ENCODE data around the gene ITIH3.
A peak's percentile ranks its signal among the peaks of the same experiment; 100 is the strongest.
"Not testable (repeated sequence)": the region's sequence is repeated elsewhere in the genome, so short reads cannot be mapped to it uniquely, and the experiment has no call there.

Gene ITIH3, protein sequence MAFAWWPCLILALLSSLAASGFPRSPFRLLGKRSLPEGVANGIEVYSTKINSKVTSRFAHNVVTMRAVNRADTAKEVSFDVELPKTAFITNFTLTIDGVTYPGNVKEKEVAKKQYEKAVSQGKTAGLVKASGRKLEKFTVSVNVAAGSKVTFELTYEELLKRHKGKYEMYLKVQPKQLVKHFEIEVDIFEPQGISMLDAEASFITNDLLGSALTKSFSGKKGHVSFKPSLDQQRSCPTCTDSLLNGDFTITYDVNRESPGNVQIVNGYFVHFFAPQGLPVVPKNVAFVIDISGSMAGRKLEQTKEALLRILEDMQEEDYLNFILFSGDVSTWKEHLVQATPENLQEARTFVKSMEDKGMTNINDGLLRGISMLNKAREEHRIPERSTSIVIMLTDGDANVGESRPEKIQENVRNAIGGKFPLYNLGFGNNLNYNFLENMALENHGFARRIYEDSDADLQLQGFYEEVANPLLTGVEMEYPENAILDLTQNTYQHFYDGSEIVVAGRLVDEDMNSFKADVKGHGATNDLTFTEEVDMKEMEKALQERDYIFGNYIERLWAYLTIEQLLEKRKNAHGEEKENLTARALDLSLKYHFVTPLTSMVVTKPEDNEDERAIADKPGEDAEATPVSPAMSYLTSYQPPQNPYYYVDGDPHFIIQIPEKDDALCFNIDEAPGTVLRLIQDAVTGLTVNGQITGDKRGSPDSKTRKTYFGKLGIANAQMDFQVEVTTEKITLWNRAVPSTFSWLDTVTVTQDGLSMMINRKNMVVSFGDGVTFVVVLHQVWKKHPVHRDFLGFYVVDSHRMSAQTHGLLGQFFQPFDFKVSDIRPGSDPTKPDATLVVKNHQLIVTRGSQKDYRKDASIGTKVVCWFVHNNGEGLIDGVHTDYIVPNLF

DNA sequence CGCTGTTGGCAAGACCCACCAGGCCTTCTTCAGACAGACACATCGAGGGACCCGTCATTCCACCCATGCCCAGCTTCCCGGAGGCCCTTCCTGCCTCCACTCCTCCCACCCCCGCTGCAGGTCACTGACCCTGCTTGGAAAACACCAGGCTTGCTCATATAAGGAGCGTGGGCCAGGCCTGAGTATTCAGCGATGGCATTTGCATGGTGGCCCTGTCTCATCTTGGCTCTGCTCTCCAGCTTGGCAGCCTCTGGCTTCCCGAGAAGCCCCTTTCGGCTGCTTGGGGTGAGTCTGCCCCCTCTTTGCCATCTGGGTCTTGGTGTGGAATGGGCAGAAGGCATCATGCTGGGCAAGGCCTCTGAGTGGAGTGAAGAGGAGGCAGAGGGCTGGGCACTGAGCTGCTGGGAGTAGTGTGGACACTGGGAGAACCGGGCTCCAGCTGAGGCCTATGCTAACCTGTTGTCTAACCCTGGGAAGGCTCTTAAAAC lies at the start of gene ITIH3:
Gene ITIH3 (plus strand): TSS at position 185 of the 488 bp plus-strand sequence. CDS start 8 bp downstream, at position 193.
- no peak for DNase-seq

DNA sequence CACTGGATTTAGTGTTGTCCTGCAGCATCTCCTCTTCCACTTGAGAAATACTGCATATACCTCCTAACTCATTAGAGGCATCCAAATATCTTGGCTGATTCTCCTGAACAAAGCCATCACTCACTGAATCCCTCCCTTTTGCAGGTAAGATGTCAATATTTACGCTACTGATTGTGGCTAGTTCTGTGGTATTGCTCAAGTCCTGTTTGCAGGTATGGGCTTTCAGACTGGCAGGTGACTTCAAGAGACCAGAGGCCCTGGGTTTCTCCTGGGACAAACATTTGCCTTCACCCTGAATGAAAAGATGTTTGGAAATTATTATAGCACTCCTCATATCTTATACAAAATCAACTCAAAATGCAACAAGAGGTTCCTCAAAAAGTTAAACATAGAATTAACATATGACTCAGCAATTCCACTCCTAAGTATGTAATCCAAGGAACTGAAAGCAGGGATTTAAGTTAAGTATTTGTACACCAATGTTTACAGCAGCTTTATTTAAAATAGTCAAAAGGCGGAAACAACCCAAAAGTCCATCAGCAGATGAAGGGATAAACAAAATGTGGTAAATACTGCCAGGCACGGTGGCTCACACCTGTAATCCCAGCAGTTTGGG lies 42.4 kb upstream of the ITIH3 start:
- DNase-seq: no peak

DNA sequence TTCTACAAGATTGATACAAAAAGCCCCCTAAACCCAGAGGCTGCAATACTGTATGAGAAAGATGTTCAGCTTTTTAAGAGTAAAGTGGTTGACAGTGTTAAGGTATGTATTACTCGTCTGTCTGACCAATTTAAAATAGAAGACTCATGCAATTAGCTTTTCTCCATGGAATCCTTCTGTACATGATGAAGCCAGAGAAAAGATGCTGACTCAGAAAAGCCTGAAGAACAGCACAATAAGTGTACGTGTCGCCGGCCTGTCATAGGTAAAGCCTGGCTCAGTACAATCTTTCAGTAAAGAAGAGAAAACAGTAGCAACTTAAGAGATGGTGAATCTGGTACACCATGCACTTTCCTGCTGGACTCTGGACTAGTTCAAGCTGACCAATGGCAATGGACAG lies 40.2 kb upstream of the ITIH3 start:
- DNase-seq: no peak

DNA sequence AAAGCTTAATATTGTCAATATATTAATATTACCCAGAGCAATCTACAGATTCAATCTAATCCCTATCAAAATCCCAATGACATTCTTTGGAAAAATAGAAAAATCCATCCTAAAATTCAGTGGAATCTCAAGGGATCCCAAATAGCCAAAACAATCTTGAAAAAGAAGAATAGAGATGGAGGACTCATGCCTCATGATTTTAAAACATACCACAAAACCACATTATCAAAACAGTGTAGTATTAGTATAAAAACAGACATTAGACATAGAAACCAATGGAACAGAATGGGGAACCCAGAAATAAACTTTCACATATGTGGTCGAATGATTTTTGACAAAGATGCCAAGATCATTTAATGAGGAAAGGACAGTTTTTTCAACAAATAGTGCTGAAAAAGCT lies 38.5 kb upstream of the ITIH3 start:
- DNase-seq: no peak

DNA sequence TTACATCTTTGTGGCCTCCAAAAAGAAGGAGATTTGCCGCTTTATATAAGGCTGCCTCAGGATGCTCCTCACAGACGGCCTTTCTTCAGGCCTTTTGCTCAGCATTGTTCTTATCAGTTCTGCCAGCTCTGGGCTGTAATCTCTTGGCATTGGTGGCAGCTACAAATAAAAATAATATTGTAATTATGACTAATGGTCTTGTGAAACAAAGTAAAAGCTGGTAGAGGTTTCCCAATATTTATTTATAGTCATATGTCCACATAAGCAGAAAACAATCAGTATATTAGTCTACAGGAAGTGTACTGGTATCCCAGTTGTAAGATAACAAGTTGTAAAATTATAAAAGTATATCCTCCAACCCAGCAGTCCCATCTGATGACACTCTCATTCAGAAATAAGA lies 31.1 kb upstream of the ITIH3 start:
- no peak for DNase-seq

DNA sequence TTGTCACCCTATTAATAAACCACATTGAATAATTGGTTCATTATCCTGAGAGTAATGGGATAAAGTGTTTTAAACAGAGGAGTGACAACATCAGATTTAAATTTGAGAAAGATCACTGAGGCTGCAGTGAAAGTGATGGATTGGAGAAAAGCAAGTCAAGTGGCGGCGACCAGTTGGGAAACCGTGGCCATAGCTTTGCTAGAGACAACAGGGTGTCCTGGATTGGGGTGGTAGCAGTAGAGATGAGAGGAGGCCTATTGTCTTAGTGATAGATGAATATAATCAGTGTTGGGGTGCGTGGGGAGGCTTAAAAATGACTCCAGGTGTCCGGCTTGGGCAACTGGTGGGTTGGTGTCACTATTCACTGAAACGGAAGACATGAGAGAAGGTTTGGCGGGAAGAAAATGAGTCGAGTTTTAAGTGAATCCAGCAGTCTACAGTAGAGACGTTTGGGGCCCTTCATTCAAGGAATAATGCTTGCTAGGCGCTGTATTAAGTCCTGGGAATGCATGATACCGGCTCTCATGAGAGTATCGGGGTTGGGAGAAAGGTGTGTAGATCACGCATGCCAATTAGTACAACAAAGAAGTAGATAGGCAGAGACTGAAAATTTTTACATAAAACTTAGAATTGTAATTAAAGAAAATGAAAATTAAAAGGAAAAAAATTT lies 24.7 kb upstream of the ITIH3 start:
- DNase-seq: no peak

DNA sequence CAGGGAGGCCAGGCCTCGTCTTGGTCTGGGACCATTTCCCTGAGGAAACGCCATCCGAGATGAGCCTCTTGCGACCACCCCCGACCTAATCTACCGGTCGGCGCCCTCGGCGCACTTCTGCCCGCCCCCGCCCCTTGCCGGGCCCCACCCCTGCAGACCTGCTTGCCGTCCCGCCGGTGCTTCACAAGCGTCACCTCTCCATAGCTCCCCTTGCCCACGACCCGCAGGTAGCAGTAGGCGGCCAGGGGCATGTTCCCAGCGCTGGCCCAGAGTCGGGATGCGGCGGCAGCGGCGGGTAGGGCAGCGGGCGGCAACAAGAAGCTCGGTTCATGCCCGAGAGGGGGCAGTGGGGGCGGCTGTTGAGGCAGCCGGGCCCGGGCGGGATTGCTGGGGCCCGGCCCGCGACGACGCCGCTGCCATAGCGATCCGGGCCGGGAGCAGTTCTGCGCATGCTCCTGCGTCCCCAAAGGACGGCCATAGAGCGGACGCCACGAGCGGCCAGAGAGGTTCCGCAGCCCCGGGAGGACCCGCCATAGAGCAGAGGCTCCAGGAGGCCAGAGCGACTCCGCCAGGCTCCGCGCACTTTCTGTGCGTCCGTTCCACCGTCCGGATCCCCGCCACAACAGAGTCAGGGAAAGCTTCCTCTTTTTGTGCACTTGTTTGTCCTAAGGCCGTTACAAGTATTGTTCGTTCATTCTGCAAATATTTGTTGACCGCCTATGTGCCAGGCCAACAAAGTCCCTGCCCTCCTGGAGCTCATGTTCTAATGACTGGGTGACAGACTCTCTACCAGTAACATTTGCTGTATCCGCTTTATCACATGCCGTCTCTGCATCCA lies 23.9 kb upstream of the ITIH3 start, which contains the start of gene NEK4:
Gene NEK4 (minus strand): TSS at position 445 of the 838 bp plus-strand sequence. CDS start 194 bp downstream, at position 251.
- DNase-seq: peak; percentile 64 to 90

DNA sequence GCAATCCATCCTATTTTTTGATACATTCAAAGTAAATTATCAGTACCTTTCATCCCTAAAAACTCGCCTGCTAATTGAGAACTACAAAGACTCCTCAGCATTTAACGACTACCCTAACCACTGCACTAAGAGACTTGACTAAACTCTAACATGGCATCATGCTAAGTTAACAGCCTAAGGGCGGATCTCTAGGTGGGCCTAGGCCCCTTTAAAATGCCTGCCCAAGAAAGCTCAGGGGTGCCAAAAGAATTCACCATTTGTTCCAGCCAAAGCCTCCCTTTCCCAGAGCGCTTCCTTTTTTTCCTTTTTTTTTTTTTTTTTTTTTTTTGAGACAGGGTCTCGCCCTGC lies 23.3 kb upstream of the ITIH3 start:
- DNase-seq: no peak

DNA sequence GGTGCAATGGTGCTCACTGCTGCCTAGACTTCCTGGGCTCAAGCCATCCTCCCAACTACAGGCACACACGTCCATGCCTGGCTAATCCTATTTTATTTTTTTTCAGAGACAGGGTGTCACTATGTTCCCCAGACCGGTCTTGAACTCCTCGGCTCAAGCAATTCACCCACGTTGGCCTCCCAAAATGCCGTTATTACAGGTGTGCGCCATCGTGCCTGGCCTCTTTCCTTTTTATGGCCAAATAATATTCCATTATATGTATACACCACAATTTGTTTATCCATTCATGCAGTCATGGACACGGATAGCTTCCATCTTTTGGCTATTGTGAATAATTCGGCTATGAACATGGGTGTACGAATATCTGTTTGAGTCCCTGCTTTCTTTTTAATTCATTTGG lies 22.9 kb upstream of the ITIH3 start:
- no peak for DNase-seq

DNA sequence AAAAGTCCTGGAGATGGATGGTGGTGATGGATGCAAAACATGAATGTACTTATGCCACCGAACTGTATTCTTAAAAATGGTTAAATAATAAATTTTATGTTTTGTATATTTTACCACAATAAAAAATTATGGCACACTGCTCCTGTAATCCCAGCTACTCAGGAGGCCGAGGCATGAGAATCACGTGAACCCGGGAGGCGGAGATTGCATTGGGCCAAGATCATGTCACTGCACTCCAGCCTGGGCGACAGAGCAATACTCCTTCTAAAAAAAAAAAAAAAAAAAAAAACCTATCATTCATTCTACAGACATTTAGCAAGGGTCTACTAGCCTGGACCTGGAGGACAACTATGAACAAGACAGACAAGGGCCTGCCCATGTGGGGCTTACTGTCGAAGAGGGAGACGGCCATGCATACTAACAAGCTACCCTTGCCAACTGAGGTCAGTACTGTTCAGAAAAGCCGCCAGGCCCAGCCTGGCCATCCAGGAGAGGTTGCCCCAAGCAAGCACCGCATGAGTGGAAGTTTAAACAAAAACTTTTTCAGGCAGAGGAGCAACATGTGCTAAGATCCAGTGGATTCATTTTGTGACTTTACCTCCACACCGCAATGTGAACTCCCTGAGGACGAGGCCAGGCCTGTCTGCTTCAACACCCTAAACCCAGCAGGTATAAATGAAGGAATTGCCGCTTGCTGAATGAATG lies 21.1 kb upstream of the ITIH3 start:
- DNase-seq: no peak

DNA sequence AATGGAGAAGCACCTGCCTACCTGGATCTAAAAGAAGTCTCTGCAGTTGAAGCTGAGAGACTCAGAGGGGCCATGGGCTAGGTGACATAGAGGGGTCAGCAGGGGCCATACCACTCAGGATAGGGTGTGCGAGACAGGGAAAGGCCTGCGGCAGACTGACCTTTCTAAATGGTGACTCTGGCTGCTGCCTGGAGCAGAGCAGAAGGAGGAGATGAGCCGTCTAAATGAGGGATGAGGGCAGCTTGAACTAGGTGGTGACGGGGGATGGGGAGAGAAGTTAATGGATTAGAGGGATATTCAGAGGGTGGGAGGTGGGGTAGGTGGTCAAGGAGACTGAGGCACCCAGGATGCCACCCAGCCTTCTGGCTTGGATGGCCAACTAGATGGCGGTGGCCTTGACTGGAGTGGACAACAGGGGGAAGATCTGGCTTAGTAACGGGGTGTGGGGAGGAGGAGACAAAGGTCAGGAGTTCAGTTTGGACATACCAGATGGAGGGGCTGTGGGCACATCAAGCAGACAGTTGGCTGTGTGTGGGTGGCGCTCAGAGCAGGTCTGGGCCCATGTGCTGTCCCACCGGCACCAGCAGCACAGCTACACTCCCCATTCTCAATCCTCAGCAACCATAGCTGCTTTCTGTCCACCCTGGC lies 20.4 kb upstream of the ITIH3 start:
- DNase-seq: no peak

DNA sequence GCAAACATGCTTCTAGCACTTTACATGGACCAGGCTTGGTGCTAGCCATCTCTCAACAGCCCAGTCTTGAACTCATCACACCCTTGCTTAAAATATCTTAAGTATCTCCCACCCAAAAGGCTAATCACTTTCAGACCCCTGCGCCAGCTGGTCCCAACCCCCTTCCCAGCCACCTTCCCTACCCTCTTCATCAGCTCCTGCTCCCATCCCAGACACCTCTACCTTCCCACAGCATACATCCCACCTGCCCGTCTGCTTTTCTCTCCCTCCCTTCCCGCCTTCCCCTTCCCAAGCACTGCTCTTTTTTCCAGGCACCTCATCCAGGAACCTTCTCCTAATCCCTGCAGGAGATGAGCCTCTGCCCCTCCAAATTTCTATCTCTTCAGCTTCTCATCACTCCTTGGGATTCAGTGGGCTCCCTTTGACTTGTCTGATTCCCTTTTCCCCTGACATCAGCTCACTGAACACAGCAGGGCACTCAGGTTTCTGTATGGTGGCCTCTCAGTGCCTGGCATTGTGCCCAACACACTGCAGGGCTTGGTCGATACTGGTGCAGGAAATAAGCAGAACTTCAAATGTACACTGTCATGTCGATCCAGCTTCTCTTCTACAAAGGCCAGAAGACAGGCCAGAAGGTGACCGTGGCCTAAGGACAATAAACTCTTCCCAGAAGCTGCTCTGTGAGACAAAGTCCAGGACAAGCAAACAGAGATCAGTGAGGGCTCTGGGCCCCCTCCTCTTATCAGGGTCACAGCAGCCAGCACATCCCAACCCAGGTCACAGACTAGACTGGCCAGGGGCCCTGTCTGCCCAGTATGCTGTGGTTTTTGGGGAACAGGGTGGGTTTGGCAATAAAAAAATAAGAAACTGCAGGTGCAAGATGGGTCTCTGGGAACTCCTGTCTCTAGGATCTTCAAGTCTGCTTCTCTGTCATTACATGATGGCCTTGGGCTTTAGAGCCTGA lies 19.4 kb upstream of the ITIH3 start:
- peak in 1 of 2 experiments; percentile 27 for DNase-seq

DNA sequence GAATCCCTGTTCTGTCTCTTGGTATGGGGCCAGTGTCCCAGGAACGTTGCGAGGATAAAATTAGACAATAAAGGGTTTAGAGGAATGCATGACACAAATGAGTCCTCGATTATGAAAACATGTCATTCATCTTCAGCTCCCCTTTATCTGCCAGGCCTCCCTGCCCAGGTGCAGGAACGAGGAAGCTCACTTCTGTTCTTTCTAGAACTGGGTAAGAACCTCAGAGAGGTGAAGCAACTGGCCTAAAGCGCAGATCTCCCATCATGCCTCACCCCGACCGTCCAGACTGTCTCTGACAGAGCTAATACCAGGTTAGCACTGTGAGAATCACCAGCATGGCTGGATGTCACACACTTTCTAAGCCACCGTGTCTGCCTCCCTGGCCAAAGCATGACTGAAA lies 18.7 kb upstream of the ITIH3 start:
- no peak for DNase-seq

DNA sequence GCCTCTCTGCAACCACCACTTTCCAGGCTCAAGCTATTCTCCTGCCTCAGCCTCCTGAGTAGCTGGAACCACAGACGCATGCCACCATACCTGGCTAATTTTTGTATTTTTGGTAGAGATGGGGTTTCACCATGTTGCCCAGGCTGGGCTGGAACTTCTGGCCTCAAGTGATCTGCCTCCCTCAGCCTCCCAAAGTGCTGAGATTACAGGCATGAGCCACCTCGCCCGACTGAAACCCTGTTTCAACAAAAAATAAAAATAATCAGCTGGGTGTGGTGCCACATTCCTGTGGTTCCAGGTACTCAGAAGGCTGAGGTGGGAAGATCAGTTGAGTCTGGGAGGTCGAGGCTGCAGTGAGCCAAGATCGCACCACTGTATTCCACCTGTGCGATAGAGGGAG lies 18.1 kb upstream of the ITIH3 start:
- DNase-seq: not testable (repeated sequence)

DNA sequence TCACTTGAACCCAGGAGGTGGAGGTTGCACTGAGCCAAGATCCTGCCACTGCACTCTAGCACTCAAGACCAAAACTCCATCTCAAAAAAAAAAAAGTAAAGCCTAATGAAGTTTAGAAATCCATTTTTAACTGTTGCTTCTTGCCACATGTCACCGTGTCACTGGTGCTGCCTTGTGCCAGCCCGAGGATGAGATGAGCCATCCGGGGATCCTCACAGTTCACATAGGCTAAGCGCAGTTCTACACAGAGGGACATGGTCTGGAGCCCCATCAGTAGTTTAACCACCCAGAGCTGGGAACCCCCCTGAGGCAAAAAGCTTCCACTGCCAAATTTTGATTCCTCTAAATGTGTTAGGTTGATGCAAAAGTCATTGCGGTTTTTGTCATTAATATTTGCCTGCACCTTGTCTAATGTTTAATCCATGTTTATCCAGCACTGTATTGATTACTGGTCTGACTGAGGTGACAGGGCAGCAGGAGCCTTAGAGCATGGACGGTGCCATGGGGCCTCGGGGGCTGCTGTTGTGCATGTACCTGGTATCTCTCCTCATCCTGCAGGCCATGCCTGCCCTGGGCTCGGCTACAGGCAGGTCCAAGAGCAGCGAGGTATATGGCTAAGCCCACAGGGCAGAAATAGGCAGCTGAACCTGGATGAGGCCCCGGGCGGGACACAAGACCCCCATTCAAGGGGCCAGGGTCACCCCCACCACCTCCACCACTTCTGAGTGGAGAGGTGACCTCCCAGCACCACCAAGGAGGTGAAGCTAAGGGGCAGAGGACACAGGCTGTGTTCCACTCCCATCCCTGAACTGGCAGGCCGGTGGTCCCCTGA lies 17.3 kb upstream of the ITIH3 start, which contains the start of gene ITIH1:
Gene ITIH1 (plus strand): TSS at position 473 of the 832 bp plus-strand sequence. CDS start 17 bp downstream, at position 490.
- DNase-seq: no peak

DNA sequence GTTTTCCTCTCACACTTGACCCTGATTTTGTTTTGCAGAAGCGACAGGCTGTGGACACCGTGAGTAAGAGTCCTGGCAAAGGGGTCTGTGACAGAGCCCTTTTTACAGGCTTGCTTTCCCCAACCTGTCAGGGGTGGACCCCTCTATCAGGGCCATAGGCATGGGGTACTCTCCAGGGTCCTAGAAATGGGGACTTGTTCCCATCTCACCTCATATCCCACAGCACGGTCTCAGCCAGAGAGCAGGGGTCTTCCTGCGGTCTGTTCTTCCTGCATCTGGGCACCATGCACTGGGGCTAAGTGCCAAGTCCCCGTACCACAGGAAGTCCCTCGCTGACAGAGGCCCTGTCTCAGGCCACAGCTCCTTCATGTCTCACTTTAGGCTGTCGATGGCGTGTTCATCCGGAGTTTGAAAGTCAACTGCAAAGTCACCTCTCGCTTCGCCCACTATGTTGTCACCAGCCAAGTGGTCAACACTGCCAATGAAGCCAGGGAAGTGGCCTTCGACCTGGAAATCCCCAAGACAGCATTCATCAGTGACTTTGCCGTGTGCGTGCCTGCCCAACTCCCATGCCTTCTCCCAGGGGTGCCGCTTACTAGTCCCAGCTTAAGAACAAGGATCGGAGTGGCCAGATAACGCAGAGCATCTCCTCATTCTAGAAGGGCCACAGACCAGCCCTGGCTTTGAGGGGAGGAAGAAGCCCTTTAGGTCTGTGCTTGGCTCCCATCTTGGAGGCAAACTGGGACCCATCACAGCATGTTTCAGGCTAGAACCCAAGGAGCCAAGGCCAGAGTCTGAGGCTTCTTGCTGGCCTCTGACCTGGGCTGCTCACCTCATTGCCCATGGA lies 16.4 kb upstream of the ITIH3 start:
- no peak for DNase-seq
